ENCODE measurements around the gene ADAMTSL3.
"Not testable (repeated sequence)": the region's sequence is repeated elsewhere in the genome, so short reads cannot be mapped to it uniquely, and the experiment has no call there.

Gene ADAMTSL3

DNA sequence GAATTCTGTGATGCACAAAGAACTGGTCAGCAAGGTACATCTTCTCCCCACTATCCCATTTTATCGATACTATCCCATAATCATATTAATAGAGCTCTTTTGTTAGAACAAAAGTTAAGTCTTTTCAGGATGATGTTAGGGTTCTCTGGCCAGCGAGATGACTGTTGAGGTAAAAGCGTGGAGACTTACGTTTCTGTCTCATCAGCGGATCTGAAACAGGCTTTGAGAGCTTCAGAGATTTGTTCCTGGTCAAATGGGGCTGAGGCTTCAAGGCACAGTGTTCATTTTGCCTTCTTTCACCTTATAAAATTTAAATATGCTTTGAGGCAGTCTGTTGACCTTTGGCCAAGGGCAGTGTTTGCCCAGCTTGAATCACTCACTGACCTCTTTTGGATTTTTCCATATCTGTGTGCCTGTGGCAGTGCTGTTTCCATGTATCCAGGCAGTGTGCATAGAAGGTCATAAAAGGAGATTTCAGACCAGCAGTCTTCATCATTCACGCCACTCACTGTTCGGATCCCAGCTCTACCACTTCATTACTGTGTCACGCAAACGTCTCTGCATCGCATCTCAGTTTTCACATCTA is 3.1 kb downstream of the ADAMTSL3 start:
- no peak for DNase-seq

GRCh38 chr15:83657549-83657948 is 3.6 kb downstream of the ADAMTSL3 start:
- DNase-seq, result no peak

GRCh38 chr15:83658430-83659416 is 4.8 kb downstream of the ADAMTSL3 start:
- DNase-seq, result no peak

DNA sequence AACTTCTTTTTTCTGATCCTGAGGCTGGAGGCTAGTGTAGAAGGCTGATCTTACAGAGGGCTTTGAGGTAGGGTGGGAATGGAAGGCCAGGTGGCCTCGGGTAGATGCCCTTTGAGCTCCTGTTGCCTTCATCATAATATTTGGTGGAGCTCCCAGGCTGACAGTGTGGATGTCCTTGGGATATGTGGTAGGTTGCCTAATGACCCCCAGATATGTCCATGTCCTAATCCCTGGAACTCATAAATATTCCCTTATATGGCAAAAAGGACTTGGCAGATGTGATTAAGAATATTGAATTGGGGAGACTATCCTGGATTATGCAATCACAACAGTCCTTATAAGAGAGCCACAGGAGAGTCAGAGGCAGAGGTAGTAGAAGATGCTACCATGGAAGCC is 5.5 kb downstream of the ADAMTSL3 start:
- DNase-seq, result no peak

DNA sequence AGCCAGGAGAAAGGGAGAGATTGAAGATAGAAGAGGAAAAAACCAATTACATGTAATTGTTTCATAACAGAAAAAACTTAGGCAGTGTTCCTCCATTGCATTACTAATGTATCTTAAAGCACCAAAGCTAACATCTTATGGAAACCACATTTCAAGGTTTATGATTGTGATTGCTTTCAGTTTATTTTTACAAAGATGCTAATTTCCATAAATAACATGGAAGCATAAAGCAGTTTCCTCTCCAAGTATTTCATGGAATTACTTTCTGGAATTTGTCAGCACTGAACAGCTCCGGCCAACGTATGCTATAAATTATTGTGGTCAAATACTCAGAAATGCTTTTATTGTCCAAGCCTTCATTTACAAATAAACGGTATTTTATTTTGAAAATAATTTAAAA is 11.6 kb downstream of the ADAMTSL3 start:
- DNase-seq, result no peak

- DNase-seq, result no peak
These were observed 16.8 kb downstream of the ADAMTSL3 start for GRCh38 chr15:83670672-83671229.

DNA sequence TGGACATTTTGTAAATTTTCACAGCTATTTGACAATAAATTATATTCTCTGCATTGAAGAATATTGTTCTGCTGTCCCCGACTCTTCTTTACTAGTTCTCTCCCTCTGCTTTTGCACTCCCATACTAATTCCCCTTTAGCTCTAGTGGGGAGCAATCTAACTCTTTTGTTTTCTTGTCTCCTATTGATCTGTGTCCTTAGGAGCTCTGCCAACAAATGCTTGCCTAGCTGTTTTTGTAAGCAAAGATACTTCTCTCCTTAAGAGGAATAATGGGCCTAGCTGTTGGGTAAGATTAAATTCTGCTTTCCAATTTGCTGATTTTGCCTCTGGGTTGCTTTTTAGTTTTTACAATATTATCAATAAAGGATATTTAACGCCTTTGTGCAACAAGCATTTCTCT is 17.7 kb downstream of the ADAMTSL3 start:
- no peak for DNase-seq

DNA sequence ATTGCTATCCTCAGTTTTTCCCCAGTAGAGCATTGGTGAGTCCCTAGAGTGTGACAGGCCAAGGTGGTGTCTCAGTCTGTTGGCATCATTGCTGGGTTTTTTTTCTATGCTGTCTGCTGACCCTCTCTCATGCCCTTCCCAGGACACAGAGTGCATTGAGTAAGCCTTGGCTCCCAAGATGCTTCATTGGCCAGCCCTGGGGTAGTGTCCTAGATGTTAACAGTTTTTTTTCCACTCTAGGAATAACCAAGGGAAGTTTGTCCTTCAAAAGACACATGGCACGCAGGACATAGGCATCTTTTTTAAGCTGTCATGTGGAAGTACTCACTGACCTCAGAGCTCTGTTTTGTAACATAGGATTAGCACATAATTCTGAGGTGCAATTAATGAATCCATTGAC is 19.5 kb downstream of the ADAMTSL3 start:
- DNase-seq, result no peak

DNA sequence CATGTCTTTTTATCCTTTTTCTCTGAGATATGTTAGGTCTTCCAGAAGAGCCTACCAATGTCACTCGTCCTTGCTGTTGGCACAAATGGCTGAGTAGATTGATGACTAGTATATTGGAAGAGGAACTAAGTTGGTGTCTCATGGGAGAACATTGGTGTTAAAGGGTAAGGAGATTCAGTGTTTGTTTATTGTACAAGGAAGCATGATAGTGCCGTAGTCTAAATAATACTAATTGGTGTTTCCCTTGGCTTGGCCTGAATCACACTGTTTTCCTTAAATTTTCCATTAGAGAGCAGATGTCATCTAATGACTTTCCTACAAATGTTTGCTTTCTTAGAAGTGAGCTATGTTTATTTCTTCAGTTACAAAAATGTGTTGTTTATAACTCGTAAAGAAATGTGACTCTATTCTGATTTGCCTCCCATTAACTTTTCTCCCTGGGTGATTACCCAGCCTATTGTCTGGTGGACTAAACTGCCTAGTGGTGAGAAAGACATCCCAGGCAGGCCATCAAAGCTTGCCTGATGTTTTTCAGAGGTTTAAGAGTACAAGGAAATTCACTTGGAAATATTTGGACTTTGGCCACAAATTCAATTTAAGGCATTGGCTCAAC is 28.7 kb downstream of the ADAMTSL3 start:
- DNase-seq, result no peak

DNA sequence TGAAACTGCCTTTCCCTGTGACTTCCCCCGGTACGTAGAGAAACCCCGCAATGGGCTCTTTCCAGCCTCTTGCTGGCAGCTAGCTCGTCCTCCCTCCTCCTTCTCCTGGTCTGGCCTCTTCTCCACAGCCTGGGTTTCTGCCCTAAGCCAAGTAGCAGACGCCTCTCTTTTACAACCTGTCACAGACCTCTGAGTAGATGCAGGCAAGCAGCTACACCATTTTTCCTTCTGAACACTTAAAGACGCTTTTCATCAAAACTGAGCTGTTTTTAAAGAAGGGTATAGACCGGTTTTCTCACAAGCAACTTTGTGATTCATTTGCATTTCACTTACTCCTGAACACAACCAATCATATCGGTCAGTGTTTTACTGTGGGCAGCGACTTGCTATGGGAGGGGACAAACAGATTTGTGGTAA is 32.0 kb downstream of the ADAMTSL3 start:
- DNase-seq, result no peak

- DNase-seq, result no peak
These were observed 34.3 kb downstream of the ADAMTSL3 start for GRCh38 chr15:83688201-83688600.

DNA sequence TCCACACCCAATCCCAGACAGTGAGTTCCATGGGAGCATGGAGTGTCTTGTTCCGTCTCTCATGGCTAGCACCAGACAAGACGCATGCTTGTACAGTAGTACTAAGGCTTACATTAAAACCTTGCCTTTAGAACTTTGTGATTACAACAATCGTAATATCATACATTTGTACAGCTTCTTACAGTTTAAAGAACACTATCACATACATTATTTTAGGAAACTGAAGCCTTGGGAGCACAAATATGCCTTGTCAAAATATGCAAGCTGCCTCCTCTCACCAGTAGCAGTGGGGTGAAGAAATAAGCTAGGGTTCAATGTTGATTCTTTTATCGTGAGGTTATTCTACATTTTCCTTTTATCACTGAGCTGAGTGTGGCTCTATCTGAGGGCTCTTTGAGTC is 36.8 kb downstream of the ADAMTSL3 start:
- no peak for DNase-seq

DNA sequence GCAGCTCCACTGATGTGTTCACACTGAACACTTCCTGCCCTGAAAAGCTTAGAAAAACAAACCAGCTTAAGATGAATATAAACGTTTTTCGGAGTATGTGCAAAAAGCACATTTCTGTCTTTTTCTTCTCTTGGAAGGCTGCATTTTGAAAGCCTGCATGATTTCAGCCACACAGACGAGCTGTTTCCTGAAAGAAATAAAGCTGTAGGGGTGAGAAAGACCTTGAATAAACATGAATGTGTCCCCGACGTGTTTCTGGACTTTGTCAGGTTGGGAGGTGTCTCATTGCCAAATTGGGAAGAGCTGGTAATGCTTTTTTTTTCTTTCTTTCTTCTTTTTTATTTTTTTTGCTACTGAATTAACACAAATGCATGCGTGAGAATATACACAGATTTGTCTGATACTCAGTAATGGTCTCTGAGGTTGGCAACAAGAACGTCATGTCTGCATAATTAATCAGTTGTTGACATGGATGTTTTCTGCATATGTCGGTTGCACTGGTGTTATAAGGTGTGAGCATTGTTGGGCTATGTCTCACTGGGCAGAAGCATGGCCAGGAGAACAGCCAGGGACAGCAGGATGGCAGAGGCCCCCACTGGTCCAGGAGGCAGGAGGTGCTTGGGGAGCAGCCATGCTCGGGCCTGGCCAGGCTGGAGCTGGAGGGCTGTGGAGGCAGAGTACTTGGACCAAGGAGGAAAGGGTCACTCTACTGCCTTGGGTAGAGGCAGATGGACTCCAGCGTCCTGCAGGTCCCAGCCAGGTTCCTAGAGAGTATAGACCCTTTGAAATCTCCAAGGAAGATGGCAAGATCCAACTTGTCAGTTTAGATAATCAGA is 39.0 kb downstream of the ADAMTSL3 start:
- DNase-seq, result no peak

GRCh38 chr15:83694015-83694414 is 40.1 kb downstream of the ADAMTSL3 start:
- DNase-seq, result no peak

GRCh38 chr15:83694536-83694935 is 40.6 kb downstream of the ADAMTSL3 start:
- DNase-seq, result no peak

DNA sequence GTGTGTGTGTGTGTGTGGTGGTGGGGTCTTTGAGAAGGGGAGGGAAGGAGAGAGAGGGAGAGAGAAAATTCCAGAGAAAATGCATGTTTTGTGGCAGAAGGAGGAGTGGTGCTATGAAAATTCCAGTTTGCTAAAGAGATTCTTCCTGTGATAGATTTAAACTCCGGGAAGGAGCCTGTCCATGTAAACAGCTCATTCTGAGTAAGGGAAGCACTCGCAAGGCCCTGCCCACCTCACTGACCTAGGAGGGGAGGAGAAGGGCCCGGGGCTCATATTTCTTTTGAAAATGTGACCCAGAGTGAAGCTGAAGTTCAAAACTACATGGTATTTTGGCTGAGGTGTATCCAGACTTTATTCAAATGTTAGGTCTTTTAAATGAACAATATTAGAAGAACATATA is 41.3 kb downstream of the ADAMTSL3 start:
- DNase-seq, result no peak

GRCh38 chr15:83695901-83696425 is 42.0 kb downstream of the ADAMTSL3 start:
- DNase-seq, result no peak

DNA sequence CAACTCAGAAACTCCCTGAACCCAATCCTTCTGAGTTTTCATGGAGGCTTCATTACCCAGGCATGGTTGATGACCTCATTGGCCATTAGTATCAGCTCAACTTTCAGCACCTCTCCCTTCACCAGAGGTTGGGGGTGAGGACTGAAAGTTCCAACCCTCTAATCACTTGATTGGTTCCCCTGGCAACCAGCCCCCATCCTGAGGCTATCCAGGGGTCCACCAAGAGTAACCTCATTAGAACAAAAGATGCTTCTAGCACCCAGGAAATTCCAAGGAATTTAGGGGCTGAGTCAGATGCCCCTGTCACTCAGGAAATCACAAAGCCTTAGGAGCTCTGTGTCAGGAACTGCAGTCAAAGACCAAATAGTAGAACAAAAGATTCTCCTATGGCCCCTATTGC is 43.8 kb downstream of the ADAMTSL3 start:
- no peak for DNase-seq

DNA sequence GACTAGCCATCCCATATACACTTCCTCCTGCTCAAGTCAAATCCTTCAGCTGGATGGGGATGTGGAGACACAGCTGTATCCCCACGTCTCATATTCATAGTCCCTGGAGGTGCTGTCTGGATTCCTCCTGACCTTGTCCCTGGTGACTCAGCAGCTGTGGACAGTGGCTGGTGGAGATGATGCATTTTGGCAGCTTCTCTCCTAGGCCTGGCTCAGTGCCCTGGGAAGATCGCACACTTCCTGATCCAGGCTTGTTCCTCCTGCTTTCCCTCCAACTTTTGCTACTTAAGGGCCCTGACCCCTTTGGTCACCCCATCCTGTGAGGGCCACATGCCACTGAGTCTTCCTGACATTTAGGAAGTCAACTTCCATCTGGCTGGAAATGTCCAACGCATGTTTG is 44.4 kb downstream of the ADAMTSL3 start:
- DNase-seq, result no peak

GRCh38 chr15:83699028-83699427 is 45.1 kb downstream of the ADAMTSL3 start:
- DNase-seq, result no peak

- no peak for DNase-seq
These were observed 46.2 kb downstream of the ADAMTSL3 start for GRCh38 chr15:83700082-83700481.

DNA sequence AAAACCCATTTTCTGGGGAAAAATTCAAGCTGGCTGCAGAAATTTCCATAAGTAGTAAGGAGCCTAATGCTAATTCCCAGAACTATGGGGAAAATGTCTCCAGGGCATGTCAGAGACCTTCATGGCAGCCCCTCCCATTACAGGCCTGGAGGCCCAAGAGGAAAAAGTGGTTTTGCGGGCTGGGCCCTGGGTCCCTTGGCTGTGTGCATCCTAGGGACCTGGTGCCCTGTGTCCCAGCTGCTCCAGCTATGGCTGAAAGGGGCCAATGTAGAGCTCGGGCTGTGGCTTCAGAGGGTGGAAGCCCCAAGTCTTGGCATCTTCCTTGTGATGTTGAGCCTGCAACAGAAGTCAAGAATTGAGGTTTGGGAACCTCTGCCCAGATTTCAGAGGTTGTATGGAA is 48.4 kb downstream of the ADAMTSL3 start:
- DNase-seq, result not testable (repeated sequence)

All from activated CD4-positive, alpha-beta T cell treated with anti-CD3 and anti-CD28 coated beads for 4 hours (primary cell).